ENCODE results near the gene GJC3. TPM values are rescaled to one million over a fixed set of nuclear protein-coding genes. Genes with fewer than 3 reads are reported as not detected.

GJC3 gene
- total and polyA plus RNA-seq, 9 of the 15 experiments (the other 6 are each of a cell fraction or from before 2014, with no cell fraction given), result 0.10 to 0.45 (median 0.28) TPM; not detected in 1

GRCh38 chr7:99928994-99929729 lies at the start of gene GJC3 (continued):
- TF ChIP-seq, protein P1, sequence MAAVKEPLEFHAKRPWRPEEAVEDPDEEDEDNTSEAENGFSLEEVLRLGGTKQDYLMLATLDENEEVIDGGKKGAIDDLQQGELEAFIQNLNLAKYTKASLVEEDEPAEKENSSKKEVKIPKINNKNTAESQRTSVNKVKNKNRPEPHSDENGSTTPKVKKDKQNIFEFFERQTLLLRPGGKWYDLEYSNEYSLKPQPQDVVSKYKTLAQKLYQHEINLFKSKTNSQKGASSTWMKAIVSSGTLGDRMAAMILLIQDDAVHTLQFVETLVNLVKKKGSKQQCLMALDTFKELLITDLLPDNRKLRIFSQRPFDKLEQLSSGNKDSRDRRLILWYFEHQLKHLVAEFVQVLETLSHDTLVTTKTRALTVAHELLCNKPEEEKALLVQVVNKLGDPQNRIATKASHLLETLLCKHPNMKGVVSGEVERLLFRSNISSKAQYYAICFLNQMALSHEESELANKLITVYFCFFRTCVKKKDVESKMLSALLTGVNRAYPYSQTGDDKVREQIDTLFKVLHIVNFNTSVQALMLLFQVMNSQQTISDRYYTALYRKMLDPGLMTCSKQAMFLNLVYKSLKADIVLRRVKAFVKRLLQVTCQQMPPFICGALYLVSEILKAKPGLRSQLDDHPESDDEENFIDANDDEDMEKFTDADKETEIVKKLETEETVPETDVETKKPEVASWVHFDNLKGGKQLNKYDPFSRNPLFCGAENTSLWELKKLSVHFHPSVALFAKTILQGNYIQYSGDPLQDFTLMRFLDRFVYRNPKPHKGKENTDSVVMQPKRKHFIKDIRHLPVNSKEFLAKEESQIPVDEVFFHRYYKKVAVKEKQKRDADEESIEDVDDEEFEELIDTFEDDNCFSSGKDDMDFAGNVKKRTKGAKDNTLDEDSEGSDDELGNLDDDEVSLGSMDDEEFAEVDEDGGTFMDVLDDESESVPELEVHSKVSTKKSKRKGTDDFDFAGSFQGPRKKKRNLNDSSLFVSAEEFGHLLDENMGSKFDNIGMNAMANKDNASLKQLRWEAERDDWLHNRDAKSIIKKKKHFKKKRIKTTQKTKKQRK (IDR thresholded peaks at IDR 0.05; ENCODE audit: borderline replicate concordance, low read depth, low read length), result no peak
- TF ChIP-seq SOX6 (IDR thresholded peaks at IDR 0.05) (no peak), TCF3 (CRISPR knock-in tag; IDR thresholded peaks at IDR 0.05) (no peak), RAD21 (CRISPR knock-in tag; conservative IDR thresholded peaks at IDR 0.05 in 1 of 2, IDR thresholded peaks at IDR 0.05 in 1 of 2) (peak; percentile 60 to 69), PYGO2 (tag; IDR thresholded peaks at IDR 0.05) (no peak), EGR1 (conservative IDR thresholded peaks at IDR 0.05) (peak; percentile 4; the same call in 1 of the 2 replicates), IRF2 (CRISPR knock-in tag; IDR thresholded peaks at IDR 0.05) (no peak), EP300 (IDR thresholded peaks at IDR 0.05; ENCODE audit: low read length) (peak; percentile 24; the same call in 1 of the 2 replicates), MLX (CRISPR knock-in tag; conservative IDR thresholded peaks at IDR 0.05) (no peak), ZNF24 (IDR thresholded peaks at IDR 0.05) (no peak), HDGF (IDR thresholded peaks at IDR 0.05) (no peak), POLR2G (IDR thresholded peaks at IDR 0.05; ENCODE audit: low read depth, low read length) (peak; percentile 58; the same call in 1 of the 2 replicates), ATF7 (IDR thresholded peaks at IDR 0.05) (peak; percentile 41; the same call in 1 of the 2 replicates), HIVEP1 (CRISPR knock-in tag; IDR thresholded peaks at IDR 0.05) (no peak), JUNB (CRISPR knock-in tag; conservative IDR thresholded peaks at IDR 0.05) (no peak), DACH1 (IDR thresholded peaks at IDR 0.05; ENCODE audit: partially characterized antibody) (no peak)
- TF ChIP-seq, protein P2, sequence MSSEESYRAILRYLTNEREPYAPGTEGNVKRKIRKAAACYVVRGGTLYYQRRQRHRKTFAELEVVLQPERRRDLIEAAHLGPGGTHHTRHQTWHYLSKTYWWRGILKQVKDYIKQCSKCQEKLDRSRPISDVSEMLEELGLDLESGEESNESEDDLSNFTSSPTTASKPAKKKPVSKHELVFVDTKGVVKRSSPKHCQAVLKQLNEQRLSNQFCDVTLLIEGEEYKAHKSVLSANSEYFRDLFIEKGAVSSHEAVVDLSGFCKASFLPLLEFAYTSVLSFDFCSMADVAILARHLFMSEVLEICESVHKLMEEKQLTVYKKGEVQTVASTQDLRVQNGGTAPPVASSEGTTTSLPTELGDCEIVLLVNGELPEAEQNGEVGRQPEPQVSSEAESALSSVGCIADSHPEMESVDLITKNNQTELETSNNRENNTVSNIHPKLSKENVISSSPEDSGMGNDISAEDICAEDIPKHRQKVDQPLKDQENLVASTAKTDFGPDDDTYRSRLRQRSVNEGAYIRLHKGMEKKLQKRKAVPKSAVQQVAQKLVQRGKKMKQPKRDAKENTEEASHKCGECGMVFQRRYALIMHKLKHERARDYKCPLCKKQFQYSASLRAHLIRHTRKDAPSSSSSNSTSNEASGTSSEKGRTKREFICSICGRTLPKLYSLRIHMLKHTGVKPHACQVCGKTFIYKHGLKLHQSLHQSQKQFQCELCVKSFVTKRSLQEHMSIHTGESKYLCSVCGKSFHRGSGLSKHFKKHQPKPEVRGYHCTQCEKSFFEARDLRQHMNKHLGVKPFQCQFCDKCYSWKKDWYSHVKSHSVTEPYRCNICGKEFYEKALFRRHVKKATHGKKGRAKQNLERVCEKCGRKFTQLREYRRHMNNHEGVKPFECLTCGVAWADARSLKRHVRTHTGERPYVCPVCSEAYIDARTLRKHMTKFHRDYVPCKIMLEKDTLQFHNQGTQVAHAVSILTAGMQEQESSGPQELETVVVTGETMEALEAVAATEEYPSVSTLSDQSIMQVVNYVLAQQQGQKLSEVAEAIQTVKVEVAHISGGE (CRISPR knock-in tag; IDR thresholded peaks at IDR 0.05), result peak in 1 of 3 experiments; percentile 73; a peak in 2 of 6 replicates
- TF ChIP-seq, protein P3, sequence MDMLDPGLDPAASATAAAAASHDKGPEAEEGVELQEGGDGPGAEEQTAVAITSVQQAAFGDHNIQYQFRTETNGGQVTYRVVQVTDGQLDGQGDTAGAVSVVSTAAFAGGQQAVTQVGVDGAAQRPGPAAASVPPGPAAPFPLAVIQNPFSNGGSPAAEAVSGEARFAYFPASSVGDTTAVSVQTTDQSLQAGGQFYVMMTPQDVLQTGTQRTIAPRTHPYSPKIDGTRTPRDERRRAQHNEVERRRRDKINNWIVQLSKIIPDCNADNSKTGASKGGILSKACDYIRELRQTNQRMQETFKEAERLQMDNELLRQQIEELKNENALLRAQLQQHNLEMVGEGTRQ (CRISPR knock-in tag; IDR thresholded peaks at IDR 0.05), result peak; percentile 81

Measured in K562 (cell line).